Testis (tissue), 3 donors: ENCODE data around the gene CFH. TPM values are rescaled to one million over a fixed set of nuclear protein-coding genes. Genes with fewer than 3 reads are reported as not detected.
A peak's percentile ranks its signal among the peaks of the same experiment; 100 is the strongest.

ENCODE experiments used
- DNase-seq: peaks from one replicate; pipeline ENCODE4 v3.0.0-alpha.2; 2019
- H3K27ac ChIP-seq, 2 donors: fragments of 200-600 bp; sonication (generic); one replicate each; pipeline ENCODE4 v1.5.1; 2019
- H3K27me3 ChIP-seq: fragments of 200-600 bp; sonication (generic); one replicate; pipeline ENCODE4 v1.5.1; 2019
- H3K36me3 ChIP-seq: fragments of 200-600 bp; sonication (generic); one replicate; pipeline ENCODE4 v1.5.1; 2017; ENCODE audit warnings: low read depth; ENCODE audit errors: missing control alignments
- H3K4me1 ChIP-seq: fragments of 200-600 bp; sonication (generic); one replicate; pipeline ENCODE4 v1.5.1; 2019
- H3K4me3 ChIP-seq, 2 donors: fragments of 200-600 bp; sonication (generic); one replicate each; pipeline ENCODE4 v1.5.1; 2017 to 2019
- H3K9me3 ChIP-seq: fragments of 200-600 bp; sonication (generic); one replicate; pipeline ENCODE4 v1.5.1; 2017
- CTCF ChIP-seq, 3 experiments: fragments of 450-650 bp in 2 of 3; fragments of 200-600 bp in 1 of 3; sonication (generic) in 1 of 3; IDR thresholded peaks; one replicate each; pipeline ENCODE4 v1.5.1; 2016 to 2019; ENCODE audit warnings: antibody characterized with exemption in 3 of 3, mild to moderate bottlenecking in 2 of 3, moderate library complexity in 1 of 3
- POLR2A ChIP-seq: fragments of 450-650 bp; IDR thresholded peaks from one replicate; pipeline ENCODE4 v1.6.1; 2017; ENCODE audit warnings: antibody characterized with exemption, mild to moderate bottlenecking, moderate library complexity
- WGBS, 2 donors: methylation state at CpG; one replicate each; pipeline ENCODE4 v1.1.5; 2018; 5-methylcytosine and 5-hydroxymethylcytosine counted together
- intact Hi-C: fragments of 100-400 bp; cut with DNase I; formaldehyde crosslinking; loops from one replicate; pipeline ENCODE4 v1.15.1; 2023; ENCODE audit warnings: low total_unique reads
- polyA plus RNA-seq: library from polyadenylated mRNA; stranded (reverse); fragments of 350-450 nt; fragmentation: Illumina TruSeq; extraction: RNeasy Lipid Tissue Mini Kit (QIAGEN cat#74804); gene quantifications from one replicate; pipeline ENCODE4 v1.2.3, GENCODE V29; 2014; ENCODE audit warnings: low read depth, low replicate concordance; ENCODE audit not compliant: insufficient read depth
- total RNA-seq, 2 donors: library from RNA; depleted of rRNA; stranded (reverse); fragments of >200 nt; gene quantifications; one replicate each; pipeline ENCODE4 v1.2.3, GENCODE V29; 2016

The CFH gene
- total and polyA plus RNA-seq, 3 donors from 2014 or later: 9.3 to 32.1 (median 26.2) TPM

- intact Hi-C loops: no loop called here
Measured at GRCh38 chr1:196650403-196650802, 1.4 kb upstream of the CFH start.

GRCh38 chr1:196651079-196651478 lies 764 bp upstream of the CFH start:
- H3K4me3 ChIP-seq: no peak overlapping the region
- TF ChIP-seq POLR2A: no peak
- TF ChIP-seq CTCF (IDR thresholded peaks at IDR 0.05): no peak
- WGBS, 2 donors: 53 to 57% methylated on average over 3 of the region's 3 CpGs
- no peak for DNase-seq
- H3K9me3 ChIP-seq: no peaks in the 10 kb centered on the region
- no peaks in the 10 kb centered on the region for H3K27me3 ChIP-seq
- H3K27ac ChIP-seq: no peak overlapping the region
- intact Hi-C loops: no loop called here
- H3K36me3 ChIP-seq: no peaks in the 10 kb centered on the region
- H3K4me1 ChIP-seq: no peaks in the 10 kb centered on the region

More at GRCh38 chr1:196650403-196650802, 1.4 kb upstream of the CFH start:
- Histone ChIP-seq H3K9me3 (no peaks in the 10 kb centered on the region), H3K36me3 (no peaks in the 10 kb centered on the region), H3K27me3 (no peaks in the 10 kb centered on the region), H3K4me1 (no peaks in the 10 kb centered on the region), H3K27ac (no peak overlapping the region), H3K4me3 (no peak overlapping the region)
- no peak for DNase-seq
- TF ChIP-seq POLR2A: no peak
- TF ChIP-seq CTCF (IDR thresholded peaks at IDR 0.05): no peak
- 69 to 71% methylated on average over 11 to 12 of the region's 12 CpGs for WGBS, 2 donors

- WGBS, 2 donors: 45 to 53% methylated on average over 2 of the region's 2 CpGs
Measured at GRCh38 chr1:196654271-196654670, 2.4 kb downstream of the CFH start.

GRCh38 chr1:196655071-196655470 lies 3.2 kb downstream of the CFH start:
- TF ChIP-seq CTCF (IDR thresholded peaks at IDR 0.05) (no peak), POLR2A (no peak)
- DNase-seq: no peak
- no peaks in the 10 kb centered on the region for H3K4me1 ChIP-seq
- intact Hi-C loops: no loop called here
- H3K4me3 ChIP-seq: no peak overlapping the region
- peak overlapping the region in 1 of 2 donors; percentile 5 for H3K27ac ChIP-seq
- no peaks in the 10 kb centered on the region for H3K27me3 ChIP-seq
- no peaks in the 10 kb centered on the region for H3K36me3 ChIP-seq
- 82 to 91% methylated on average over 3 of the region's 3 CpGs for WGBS, 2 donors
- no peaks in the 10 kb centered on the region for H3K9me3 ChIP-seq

More at GRCh38 chr1:196654271-196654670, 2.4 kb downstream of the CFH start:
- H3K4me1 ChIP-seq: no peaks in the 10 kb centered on the region
- no peak for DNase-seq
- H3K4me3 ChIP-seq: peak overlapping the region in 1 of 2 donors; percentile 4
- TF ChIP-seq POLR2A: no peak
- no peak for TF ChIP-seq CTCF (IDR thresholded peaks at IDR 0.05)
- H3K36me3 ChIP-seq: no peaks in the 10 kb centered on the region
- H3K27me3 ChIP-seq: no peaks in the 10 kb centered on the region
- intact Hi-C loops: no loop called here
- peak overlapping the region in 1 of 2 donors; percentile 17 for H3K27ac ChIP-seq
- no peaks in the 10 kb centered on the region for H3K9me3 ChIP-seq

GRCh38 chr1:196655494-196655893 lies 3.7 kb downstream of the CFH start:
- Histone ChIP-seq H3K27ac (no peak overlapping the region), H3K36me3 (no peaks in the 10 kb centered on the region), H3K4me3 (no peak overlapping the region), H3K27me3 (no peaks in the 10 kb centered on the region), H3K9me3 (no peaks in the 10 kb centered on the region), H3K4me1 (no peaks in the 10 kb centered on the region)
- WGBS, 2 donors: 73 to 83% methylated on average over 3 of the region's 3 CpGs
- TF ChIP-seq CTCF (IDR thresholded peaks at IDR 0.05): no peak
- no peak for TF ChIP-seq POLR2A
- intact Hi-C loops: no loop called here
- DNase-seq: no peak
